DMS79 (cell line): ENCODE data around the gene CHMP1A.
"Not testable (repeated sequence)": the region's sequence is repeated elsewhere in the genome, so short reads cannot be mapped to it uniquely, and the experiment has no call there.

Experiments used
- DNase-seq: peaks from one replicate; lab custom pipeline; 2025; lab: John Stamatoyannopoulos, UW

CHMP1A gene

GRCh38 chr16:89658221-89658879 is 842 bp upstream of the CHMP1A start:
- DNase-seq, result no peak

GRCh38 chr16:89656435-89657121 is 930 bp downstream of the CHMP1A start:
- no peak for DNase-seq

GRCh38 chr16:89655062-89655643 is 2.4 kb downstream of the CHMP1A start:
- no peak for DNase-seq

- no peak for DNase-seq
Observed at GRCh38 chr16:89653656-89654295, 3.7 kb downstream of the CHMP1A start.

GRCh38 chr16:89651584-89651983 is 5.9 kb downstream of the CHMP1A start:
- DNase-seq, result no peak

- DNase-seq, result no peak
Observed at GRCh38 chr16:89646906-89647305, 10.6 kb downstream of the CHMP1A start.

- no peak for DNase-seq
Observed at GRCh38 chr16:89646270-89646669, 11.2 kb downstream of the CHMP1A start.

GRCh38 chr16:89645122-89645521 is 12.4 kb downstream of the CHMP1A start:
- no peak for DNase-seq

GRCh38 chr16:89643769-89644300 is 13.7 kb downstream of the CHMP1A start:
- DNase-seq, result no peak

GRCh38 chr16:89642574-89642973 is 14.9 kb downstream of the CHMP1A start:
- no peak for DNase-seq

GRCh38 chr16:89641458-89642119 is 15.9 kb downstream of the CHMP1A start:
- DNase-seq, result no peak

- DNase-seq, result no peak
Observed at GRCh38 chr16:89639385-89639784, 18.1 kb downstream of the CHMP1A start.

- DNase-seq, result no peak
Observed at GRCh38 chr16:89638455-89638854, 19.1 kb downstream of the CHMP1A start.

- no peak for DNase-seq
Observed at GRCh38 chr16:89637379-89637778, 20.1 kb downstream of the CHMP1A start.

- DNase-seq, result no peak
Observed at GRCh38 chr16:89636663-89637062, 20.8 kb downstream of the CHMP1A start.

GRCh38 chr16:89634463-89635385 is 22.8 kb downstream of the CHMP1A start:
- not testable (repeated sequence) for DNase-seq

GRCh38 chr16:89633064-89633631 is 24.4 kb downstream of the CHMP1A start:
- DNase-seq, result no peak

GRCh38 chr16:89629827-89630610 is 27.5 kb downstream of the CHMP1A start:
- DNase-seq, result no peak
